Measurements from ENCODE around the gene SOX10.

The SOX10 gene

GRCh38 chr22:37983860-37984791 is at the start of gene SOX10:
Gene SOX10 (minus strand): TSS chr22:37984555. CDS start chr22:37983784, 771 bp downstream.
- DNase-seq: no peak

GRCh38 chr22:38033522-38034277 is 49.3 kb upstream of the SOX10 start:
- DNase-seq: no peak

GRCh38 chr22:38032681-38033521 is 48.5 kb upstream of the SOX10 start:
- no peak for DNase-seq

- no peak for DNase-seq
These were observed 47.1 kb upstream of the SOX10 start for GRCh38 chr22:38031491-38031890.

- no peak for DNase-seq
These were observed 46.2 kb upstream of the SOX10 start for GRCh38 chr22:38030311-38031133.

GRCh38 chr22:38029901-38030300 is 45.5 kb upstream of the SOX10 start:
- no peak for DNase-seq

- DNase-seq: no peak
These were observed 45.0 kb upstream of the SOX10 start for GRCh38 chr22:38029370-38029769.

- no peak for DNase-seq
These were observed 44.2 kb upstream of the SOX10 start for GRCh38 chr22:38028344-38029130.

GRCh38 chr22:38027487-38027886 is 43.1 kb upstream of the SOX10 start:
- no peak for DNase-seq

- no peak for DNase-seq
These were observed 42.1 kb upstream of the SOX10 start for GRCh38 chr22:38026130-38027111.

GRCh38 chr22:38025514-38025913 is 41.2 kb upstream of the SOX10 start:
- DNase-seq: no peak

GRCh38 chr22:38023045-38023444 is 38.7 kb upstream of the SOX10 start:
- DNase-seq: no peak

GRCh38 chr22:38021206-38021605 is 36.9 kb upstream of the SOX10 start:
- no peak for DNase-seq

- no peak for DNase-seq
These were observed 34.8 kb upstream of the SOX10 start for GRCh38 chr22:38018938-38019827.

GRCh38 chr22:38017939-38018885 is 33.9 kb upstream of the SOX10 start:
- DNase-seq: no peak

GRCh38 chr22:38017272-38017920 is 33.0 kb upstream of the SOX10 start:
- no peak for DNase-seq
